Epithelial cell of esophagus (primary cell): ENCODE measurements around the gene PARP16.

ENCODE experiments used
- DNase-seq: peaks from one replicate; pipeline ENCODE4 v3.0.0; 2010; ENCODE audit warnings: low read depth
- H3K4me3 ChIP-seq: 2 replicates; pipeline ENCODE4 v1.5.1; 2011; ENCODE audit warnings: mild to moderate bottlenecking, low read length, control low read depth
- TF ChIP-seq, protein P1 (sequence below): IDR thresholded peaks from 2 replicates; pipeline ENCODE4 v1.5.1; 2011; ENCODE audit warnings: low read depth, mild to moderate bottlenecking, low read length, control low read depth, inconsistent platforms; ENCODE audit not compliant: insufficient read depth; ENCODE audit errors: missing control alignments

PARP16 gene

GRCh38 chr15:65210770-65211481 is 75.8 kb downstream of the PARP16 start, which contains the start of gene CILP:
Gene CILP, minus strand, starts transcription at chr15:65211473. Its CDS starts 1,718 bp downstream, at chr15:65209755.
- no peak for DNase-seq
- TF ChIP-seq, protein P1, sequence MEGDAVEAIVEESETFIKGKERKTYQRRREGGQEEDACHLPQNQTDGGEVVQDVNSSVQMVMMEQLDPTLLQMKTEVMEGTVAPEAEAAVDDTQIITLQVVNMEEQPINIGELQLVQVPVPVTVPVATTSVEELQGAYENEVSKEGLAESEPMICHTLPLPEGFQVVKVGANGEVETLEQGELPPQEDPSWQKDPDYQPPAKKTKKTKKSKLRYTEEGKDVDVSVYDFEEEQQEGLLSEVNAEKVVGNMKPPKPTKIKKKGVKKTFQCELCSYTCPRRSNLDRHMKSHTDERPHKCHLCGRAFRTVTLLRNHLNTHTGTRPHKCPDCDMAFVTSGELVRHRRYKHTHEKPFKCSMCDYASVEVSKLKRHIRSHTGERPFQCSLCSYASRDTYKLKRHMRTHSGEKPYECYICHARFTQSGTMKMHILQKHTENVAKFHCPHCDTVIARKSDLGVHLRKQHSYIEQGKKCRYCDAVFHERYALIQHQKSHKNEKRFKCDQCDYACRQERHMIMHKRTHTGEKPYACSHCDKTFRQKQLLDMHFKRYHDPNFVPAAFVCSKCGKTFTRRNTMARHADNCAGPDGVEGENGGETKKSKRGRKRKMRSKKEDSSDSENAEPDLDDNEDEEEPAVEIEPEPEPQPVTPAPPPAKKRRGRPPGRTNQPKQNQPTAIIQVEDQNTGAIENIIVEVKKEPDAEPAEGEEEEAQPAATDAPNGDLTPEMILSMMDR, result no peak
- H3K4me3 ChIP-seq, result no peak within 1 kb of the TSS

DNA sequence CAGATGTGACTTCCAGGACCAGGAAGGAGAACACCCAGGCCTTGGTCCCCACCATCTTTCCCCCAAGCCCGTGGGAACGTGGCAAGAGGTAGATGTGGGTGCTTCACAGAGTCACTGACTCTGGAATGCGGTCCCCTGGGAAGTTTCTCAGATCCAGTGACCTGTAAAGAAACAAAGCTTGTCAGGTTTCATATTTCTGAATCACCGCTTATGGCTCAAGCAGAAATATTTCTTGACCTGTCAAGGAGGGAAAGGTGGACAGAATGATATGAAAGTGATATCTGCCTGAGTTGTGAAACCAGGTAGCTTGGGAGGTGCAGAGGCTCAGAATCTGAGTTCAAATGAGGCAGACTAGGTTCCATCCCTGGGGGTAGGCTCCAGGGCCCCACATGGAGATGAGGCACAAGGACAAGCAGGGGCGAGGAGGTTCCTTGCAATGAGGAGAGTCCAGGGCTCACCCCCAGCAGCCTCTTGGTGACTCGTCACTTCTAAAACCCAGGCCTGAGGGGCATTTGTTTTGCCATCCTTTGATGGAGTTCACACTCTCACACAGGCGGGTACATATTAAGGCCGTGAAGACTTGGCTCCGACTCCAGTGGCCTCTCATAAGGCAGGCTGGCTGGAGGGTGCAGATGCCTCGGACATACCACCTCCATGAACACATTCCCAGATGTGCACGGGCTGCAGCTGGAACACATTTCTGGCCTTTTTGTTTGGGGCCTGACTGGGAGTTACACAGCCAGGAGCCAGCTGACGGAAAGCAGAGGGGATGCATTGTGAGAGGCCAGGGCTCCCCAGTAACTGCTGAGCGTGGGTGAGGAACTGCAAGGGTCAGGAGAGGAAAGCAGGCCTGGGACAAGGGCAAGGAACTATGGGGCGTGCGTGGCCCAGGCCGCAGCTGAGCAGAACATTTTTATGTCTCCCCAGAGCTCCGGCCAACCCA is 76.7 kb downstream of the PARP16 start:
- no peak for DNase-seq
- no peak overlapping the region for H3K4me3 ChIP-seq
- TF ChIP-seq, protein P1, result no peak

DNA sequence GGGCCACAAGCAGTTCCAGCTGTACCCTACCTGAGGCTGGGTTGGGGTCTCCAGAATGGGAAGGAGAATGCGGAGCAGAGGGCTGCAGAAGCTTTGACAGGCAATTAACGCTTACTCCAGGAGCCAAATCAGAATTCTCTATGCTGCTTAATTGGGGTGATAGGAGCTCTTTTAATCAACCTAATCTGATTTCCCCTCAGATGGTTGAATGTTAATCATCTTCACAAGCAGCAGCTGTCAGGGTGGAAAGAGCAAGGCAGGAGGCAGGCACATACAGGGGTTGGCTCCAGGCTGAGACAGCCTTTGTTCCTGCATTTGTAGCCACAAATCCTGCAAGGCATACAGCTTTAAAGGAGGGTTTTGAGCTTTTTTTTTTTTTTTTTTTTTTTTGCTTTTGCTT is 78.0 kb downstream of the PARP16 start:
- TF ChIP-seq, protein P1, result no peak
- no peak overlapping the region for H3K4me3 ChIP-seq
- DNase-seq, result no peak
